ENCODE data around the gene UGGT2.

GRCh38 chr13:96041326-96042110, 11.7 kb downstream of the UGGT2 start:
- TF ChIP-seq, protein P1, sequence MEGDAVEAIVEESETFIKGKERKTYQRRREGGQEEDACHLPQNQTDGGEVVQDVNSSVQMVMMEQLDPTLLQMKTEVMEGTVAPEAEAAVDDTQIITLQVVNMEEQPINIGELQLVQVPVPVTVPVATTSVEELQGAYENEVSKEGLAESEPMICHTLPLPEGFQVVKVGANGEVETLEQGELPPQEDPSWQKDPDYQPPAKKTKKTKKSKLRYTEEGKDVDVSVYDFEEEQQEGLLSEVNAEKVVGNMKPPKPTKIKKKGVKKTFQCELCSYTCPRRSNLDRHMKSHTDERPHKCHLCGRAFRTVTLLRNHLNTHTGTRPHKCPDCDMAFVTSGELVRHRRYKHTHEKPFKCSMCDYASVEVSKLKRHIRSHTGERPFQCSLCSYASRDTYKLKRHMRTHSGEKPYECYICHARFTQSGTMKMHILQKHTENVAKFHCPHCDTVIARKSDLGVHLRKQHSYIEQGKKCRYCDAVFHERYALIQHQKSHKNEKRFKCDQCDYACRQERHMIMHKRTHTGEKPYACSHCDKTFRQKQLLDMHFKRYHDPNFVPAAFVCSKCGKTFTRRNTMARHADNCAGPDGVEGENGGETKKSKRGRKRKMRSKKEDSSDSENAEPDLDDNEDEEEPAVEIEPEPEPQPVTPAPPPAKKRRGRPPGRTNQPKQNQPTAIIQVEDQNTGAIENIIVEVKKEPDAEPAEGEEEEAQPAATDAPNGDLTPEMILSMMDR (IDR thresholded peaks at IDR 0.05; ENCODE audit: low read depth, low read length): no peak
- no peak for TF ChIP-seq EZH2phosphoT487 (IDR thresholded peaks at IDR 0.05; ENCODE audit: low read depth)
